Left renal cortex interstitium (tissue), 4 donors: Measurements from ENCODE around the gene HAPLN2. TPM values are rescaled to one million over a fixed set of nuclear protein-coding genes. Genes with fewer than 3 reads are reported as not detected.
A peak's percentile ranks its signal among the peaks of the same experiment; 100 is the strongest.
"Not testable (repeated sequence)": the region's sequence is repeated elsewhere in the genome, so short reads cannot be mapped to it uniquely, and the experiment has no call there.

Experiments used
- DNase-seq, 4 donors: peaks; one replicate each; pipeline ENCODE4 v3.0.0-alpha.2; 2013; ENCODE audit warnings: low read depth in 4 of 4, low spot score in 2 of 4, missing footprints in 1 of 4
- polyA plus RNA-seq, 4 donors: library from polyadenylated mRNA; unstranded; fragments of 120-200 nt; gene quantifications; one replicate each; pipeline ENCODE4 v1.2.1, GENCODE V29; 2013; ENCODE audit not compliant: insufficient read length in 4 of 4

HAPLN2 gene
- polyA plus RNA-seq, 4 donors = 0.16 to 0.62 (median 0.47) TPM

DNA sequence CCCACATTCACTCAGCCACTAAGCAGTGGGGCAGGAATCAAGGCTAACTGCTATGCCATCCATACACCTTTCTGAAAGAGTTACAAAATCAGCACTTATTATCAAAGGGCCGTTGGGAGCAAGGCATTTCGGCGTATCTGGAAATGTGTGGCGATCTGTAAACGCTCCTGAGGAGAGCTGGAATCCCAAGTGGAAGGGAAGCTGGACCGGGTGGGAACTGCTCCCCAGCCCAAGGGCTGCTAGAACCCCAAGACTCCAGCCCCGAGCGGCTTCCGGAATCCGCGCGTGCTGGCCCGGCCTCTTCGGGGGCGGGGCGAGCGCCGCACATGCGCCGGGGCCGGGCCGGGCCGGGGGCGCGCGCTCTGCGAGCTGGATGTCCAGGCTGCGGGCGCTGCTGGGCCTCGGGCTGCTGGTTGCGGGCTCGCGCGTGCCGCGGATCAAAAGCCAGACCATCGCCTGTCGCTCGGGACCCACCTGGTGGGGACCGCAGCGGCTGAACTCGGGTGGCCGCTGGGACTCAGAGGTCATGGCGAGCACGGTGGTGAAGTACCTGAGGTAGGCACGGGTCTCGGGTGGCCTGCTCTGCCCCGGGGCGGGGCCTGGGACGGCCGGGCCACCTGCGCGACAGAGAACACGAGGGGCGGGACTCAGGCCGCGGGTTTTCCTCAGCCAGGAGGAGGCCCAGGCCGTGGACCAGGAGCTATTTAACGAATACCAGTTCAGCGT lies 27.6 kb upstream of the HAPLN2 start, which contains the start of gene NAXE:
Gene NAXE (plus strand): TSS at position 345 of the 726 bp plus-strand sequence. CDS start 29 bp downstream, at position 374.
- peak in 1 of 4 donors; percentile 59 for DNase-seq

DNA sequence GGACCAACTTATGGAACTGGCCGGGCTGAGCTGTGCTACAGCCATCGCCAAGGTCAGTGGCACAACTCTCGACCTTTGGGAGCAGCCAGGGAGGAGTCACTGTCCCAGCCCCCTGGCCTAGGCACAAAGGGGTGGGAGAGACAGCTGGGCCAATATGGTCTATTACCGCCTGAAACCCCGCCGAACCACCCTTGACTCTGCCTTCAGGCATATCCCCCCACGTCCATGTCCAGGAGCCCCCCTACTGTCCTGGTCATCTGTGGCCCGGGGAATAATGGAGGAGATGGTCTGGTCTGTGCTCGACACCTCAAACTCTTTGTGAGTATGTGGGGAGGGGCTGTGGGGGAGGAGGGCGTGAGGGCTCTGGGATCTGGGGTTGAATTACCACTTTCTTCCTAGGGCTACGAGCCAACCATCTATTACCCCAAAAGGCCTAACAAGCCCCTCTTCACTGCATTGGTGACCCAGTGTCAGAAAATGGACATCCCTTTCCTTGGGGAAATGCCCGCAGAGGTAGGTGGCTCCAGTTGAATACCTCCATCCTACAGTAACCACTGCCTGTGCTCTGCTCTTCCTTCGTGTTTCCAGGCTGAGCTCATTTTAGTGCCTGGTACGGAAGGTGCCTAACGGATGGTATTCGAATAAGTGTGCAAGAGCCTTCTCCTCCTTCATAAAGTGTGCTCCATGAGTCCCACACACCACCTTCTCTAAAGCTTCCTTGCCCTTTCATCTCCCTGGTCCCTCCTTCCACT lies 26.9 kb upstream of the HAPLN2 start:
- no peak for DNase-seq

DNA sequence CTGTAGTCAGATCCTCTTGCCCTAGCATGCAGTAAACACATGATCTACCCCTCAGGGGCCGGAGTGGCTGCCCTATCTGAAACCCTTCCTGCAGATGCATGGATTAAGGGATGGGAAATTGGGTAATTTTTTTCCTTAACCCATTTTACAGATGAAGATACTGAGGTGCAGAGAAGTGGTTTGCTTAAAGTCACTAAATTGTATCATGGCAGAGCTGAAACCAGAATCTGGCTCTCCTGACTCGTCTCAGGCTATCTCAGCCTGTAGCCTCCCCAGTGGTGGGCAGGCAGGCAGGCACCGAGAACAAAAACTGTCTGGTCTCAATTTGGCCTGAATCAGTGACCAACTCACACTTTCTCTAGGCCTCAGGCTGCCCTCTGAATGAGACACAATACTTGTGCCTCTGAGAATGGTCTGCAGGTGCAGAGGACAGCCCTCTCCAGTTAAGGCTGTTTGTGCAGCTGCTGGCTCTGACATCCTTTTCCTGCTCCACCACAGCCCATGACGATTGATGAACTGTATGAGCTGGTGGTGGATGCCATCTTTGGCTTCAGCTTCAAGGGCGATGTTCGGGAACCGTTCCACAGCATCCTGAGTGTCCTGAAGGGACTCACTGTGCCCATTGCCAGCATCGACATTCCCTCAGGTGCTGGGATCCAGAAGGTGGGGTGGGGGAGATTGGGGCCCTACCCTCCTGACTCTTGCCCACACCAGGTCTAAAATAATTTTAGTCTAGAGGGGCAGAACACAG lies 26.1 kb upstream of the HAPLN2 start:
- DNase-seq = no peak

DNA sequence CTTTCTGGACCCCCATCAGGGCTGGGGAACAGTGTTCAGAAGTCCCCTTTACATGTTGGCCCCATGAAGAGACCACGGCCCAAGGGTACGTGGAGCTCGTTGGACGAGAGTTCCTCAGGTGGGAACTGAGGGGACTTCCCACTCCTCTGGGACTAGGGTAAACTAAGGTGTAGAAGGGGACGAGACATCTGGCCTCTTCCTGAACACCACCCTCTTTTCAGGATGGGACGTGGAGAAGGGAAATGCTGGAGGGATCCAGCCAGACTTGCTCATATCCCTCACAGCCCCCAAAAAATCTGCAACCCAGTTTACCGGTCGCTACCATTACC lies 25.6 kb upstream of the HAPLN2 start:
- DNase-seq = no peak

- no peak for DNase-seq
Observed at GRCh38 chr1:156594190-156594589, 25.0 kb upstream of the HAPLN2 start.

- DNase-seq = no peak
Observed at GRCh38 chr1:156595016-156595415, 24.2 kb upstream of the HAPLN2 start.

DNA sequence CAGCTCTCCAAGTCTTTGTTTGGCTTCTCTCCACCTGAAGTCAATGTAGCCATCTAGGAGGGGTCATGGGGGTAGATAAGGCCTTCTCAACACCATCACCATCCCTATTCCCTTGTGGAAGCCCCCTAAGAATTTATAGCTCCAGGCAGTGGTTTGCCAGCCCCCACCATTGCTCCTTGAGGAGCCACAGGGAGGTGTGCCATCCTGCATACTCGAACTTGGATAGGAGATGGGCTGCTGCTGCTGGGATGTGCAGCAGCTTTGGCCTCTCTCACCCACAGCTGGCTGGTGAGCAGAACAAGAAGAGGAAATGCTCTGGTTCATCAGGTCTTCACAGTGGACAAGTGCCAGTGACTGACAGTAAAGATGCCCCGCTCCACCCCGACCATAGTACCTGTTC lies 22.8 kb upstream of the HAPLN2 start:
- no peak for DNase-seq

DNA sequence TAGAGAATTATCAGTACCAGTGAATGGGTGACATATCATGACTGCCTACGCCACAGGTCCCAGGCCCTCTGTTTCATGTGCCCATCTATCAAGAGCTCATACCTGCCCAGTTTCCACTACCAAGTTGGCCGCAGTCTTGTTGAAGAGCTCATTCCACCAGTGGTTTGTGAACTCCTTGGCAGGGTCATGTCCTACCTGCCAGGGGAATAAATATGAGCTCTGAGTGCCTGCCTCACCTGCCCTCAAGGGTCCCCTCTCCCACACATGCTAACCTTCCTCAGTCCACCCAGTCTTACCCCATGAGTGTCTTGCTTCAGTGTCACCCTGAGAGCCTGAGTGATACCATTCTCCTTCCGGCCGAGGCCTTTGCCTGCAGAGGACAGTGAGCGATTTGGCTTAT lies 21.1 kb upstream of the HAPLN2 start:
- no peak for DNase-seq

GRCh38 chr1:156598731-156599432 lies 20.3 kb upstream of the HAPLN2 start:
- DNase-seq = no peak

GRCh38 chr1:156599811-156600210 lies 19.4 kb upstream of the HAPLN2 start:
- no peak for DNase-seq

DNA sequence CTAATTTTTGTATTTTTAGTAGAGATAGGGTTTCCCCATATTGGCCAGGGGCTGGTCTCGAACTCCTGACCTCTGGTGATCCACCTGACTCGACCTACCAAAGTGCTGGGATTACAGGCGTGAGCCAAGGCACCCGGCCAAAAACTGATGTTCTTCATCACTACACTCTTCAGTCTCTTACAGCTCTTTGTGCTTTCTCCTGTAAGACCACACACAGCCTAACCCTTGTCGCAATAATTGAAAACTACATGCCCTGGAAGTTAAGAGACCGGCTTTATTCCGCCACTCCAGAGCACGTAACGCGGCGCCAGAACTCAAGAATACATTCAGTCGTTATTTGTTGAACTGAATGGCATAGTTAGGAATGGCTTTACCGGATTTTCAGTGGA lies 18.5 kb upstream of the HAPLN2 start:
- no peak for DNase-seq

- DNase-seq = peak in 2 of 4 donors; percentile 70 to 82
Observed at GRCh38 chr1:156601122-156601830, 17.9 kb upstream of the HAPLN2 start, which contains the start of gene GPATCH4. Gene GPATCH4, minus strand, starts transcription at chr1:156601479.

- no peak for DNase-seq
Observed at GRCh38 chr1:156601892-156602291, 17.3 kb upstream of the HAPLN2 start.

DNA sequence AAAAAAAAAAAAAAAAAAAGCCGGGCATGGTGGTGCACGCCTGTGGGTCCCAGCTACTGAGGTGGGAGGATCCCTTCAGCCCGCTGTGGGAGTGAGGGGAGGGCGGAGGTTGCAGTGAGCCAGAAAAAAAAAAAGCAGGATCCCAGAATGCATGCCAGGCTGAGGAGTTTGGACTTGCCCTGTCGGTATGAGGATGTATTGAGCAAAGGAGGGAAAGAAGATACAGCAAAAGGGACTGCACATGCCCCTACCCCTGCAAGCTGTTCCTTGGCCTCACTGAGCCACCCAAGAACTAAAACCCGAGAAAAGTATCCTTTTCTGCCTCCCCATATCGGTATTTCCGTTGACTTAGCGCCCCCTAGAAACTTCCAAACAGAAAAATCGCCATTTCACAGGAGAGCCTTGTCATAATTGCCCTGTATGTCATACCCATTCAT lies 16.6 kb upstream of the HAPLN2 start:
- DNase-seq = no peak

GRCh38 chr1:156607344-156607743 lies 11.9 kb upstream of the HAPLN2 start:
- DNase-seq = not testable (repeated sequence)

GRCh38 chr1:156608036-156608674 lies 11.1 kb upstream of the HAPLN2 start:
- no peak for DNase-seq

DNA sequence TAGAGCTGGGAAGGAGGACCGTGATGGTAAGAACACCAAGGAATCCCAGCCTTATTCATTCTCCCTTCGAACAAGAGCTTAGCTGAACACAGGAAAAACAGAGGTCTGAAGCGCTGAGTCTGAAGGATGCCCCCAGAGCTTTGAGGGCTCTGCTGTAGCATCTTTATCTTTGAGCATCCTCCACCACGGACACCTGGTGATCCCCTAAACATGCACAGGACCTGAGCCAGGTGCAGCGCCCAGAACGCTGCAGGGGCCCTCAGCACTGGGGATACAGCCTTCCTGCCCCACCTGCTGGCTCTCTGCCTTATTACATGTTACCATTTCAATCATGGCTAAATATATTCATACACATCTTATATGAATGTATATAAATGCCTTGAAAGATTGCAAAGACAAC lies 10.2 kb upstream of the HAPLN2 start:
- no peak for DNase-seq

DNA sequence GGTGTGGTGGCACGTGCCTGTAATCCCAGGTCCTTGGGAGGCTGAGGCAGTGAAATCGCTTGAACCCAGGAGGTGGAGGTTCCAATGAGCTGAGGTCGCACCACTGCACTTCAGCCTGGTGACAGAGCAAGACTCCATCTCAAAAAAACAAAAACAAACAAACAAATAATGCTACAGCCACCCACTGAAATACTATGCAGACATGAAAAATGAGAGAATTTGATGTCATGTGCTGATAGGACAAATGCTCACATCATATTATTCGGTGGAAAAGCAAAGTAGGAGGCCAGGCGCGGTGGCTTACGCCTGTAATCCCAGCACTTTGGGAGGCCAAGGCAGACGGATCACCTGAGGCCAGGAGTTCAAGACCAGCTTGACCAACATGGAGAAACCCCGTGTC lies 9.1 kb upstream of the HAPLN2 start:
- not testable (repeated sequence) for DNase-seq

- DNase-seq = no peak
Observed at GRCh38 chr1:156612666-156613065, 6.5 kb upstream of the HAPLN2 start.

DNA sequence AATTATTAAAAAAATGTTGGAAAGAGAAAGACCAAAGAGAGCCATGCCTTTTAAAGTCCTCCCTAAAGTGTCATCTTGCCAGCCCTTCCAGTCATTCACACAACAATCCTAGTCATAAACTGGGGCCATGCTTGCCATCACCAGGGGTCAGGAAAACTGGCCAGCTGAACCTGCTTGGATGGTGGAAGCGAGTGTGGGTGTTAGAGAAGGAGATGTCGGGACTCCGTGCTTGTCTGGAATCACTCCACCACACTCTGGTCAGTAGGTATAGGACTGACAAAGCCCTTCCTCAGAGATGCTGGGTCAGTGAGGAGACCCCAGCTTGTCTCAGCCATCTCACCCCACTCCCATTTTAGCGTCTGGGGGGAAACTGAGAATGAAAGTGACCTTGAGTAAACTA lies 3.3 kb upstream of the HAPLN2 start:
- DNase-seq = no peak
